GM12891 (cell line): ENCODE results near the gene ZBTB47.

Source experiments
- DNase-seq: peaks from one replicate; pipeline ENCODE4 v3.0.0; 2011; ENCODE audit warnings: low spot score; ENCODE audit not compliant: insufficient read length
- FAIRE-seq: peaks from 2 replicates; lab custom pipeline; 2011; peaks lifted over from hg19 to GRCh38; lab: Jason Lieb, UNC
- PAX5 ChIP-seq: IDR thresholded peaks from 2 replicates; pipeline ENCODE4 v1.6.1; 2011; ENCODE audit warnings: low read length, moderate library complexity, mild to moderate bottlenecking; ENCODE audit not compliant: insufficient read depth, severe bottlenecking
- POLR2A ChIP-seq: IDR thresholded peaks from 2 replicates; pipeline ENCODE4 v1.6.1; 2011; ENCODE audit warnings: low read depth, low read length, control low read depth
- POLR2AphosphoS5 ChIP-seq: IDR thresholded peaks from 2 replicates; pipeline ENCODE4 v1.6.1; 2011; ENCODE audit warnings: low read depth, low read length, control low read depth
- POU2F2 ChIP-seq: IDR thresholded peaks from 2 replicates; pipeline ENCODE4 v1.6.1; 2011; ENCODE audit warnings: low read depth, mild to moderate bottlenecking, control low read depth, low read length, moderate library complexity
- SPI1 ChIP-seq: IDR thresholded peaks from 2 replicates; pipeline ENCODE4 v1.6.1; 2011; ENCODE audit warnings: low read depth, low read length, control low read depth
- TAF1 ChIP-seq: IDR thresholded peaks from 2 replicates; pipeline ENCODE4 v1.6.1; 2011; ENCODE audit warnings: low read depth, low read length, control low read depth

The ZBTB47 gene

DNA sequence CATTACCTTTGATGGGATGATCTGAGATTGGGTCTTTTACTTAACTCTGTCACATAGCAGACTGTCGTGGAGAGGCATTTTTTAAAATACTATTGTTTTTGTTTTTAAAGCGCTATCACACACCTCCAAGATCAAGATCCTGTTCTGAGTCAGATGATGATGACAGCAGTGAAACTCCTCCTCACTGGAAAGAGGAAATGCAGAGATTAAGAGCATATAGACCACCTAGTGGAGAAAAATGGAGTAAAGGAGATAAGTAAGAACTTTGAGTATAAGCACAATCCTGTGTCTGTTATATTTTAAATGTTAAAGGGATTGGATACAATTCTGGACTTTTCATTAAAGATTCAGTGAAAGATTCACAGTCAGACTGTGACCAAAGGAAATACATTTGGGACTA lies 18.4 kb upstream of the ZBTB47 start:
- DNase-seq (no peak), FAIRE-seq (no peak)
- TF ChIP-seq POLR2A = no peak
- peak; percentile 86 for TF ChIP-seq SPI1

- no peak for TF ChIP-seq SPI1
- no peak for TF ChIP-seq PAX5
- no peak for TF ChIP-seq POLR2AphosphoS5
- TF ChIP-seq TAF1 = no peak
- no peak for TF ChIP-seq POU2F2
- no peak for TF ChIP-seq POLR2A
- DNase-seq (no peak), FAIRE-seq (no peak)
Observed at GRCh38 chr3:42637001-42637400, 16.5 kb upstream of the ZBTB47 start.

- DNase-seq (no peak), FAIRE-seq (no peak)
- no peak for TF ChIP-seq TAF1
- TF ChIP-seq POU2F2 = no peak
- no peak for TF ChIP-seq POLR2AphosphoS5
- no peak for TF ChIP-seq PAX5
- TF ChIP-seq POLR2A = no peak
Observed at GRCh38 chr3:42638339-42638842, 15.1 kb upstream of the ZBTB47 start.

DNA sequence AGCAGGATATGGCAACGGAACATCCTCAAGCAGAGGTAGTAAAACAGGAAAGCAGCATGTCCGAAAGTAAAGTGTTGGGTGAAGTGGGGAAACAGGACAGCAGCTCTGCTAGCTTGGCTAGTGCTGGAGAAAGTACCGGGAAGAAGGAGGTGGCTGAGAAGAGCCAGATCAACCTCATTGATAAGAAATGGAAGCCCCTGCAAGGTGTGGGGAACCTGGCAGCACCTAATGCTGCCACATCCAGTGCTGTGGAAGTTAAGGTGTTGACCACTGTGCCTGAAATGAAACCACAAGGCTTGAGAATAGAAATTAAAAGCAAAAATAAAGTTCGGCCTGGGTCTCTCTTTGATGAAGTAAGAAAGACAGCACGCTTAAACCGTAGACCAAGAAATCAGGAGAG lies 14.3 kb upstream of the ZBTB47 start:
- DNase-seq = no peak
- TF ChIP-seq PAX5 (no peak), TAF1 (no peak), POLR2AphosphoS5 (no peak), SPI1 (no peak), POLR2A (no peak), POU2F2 (no peak)
- no peak for FAIRE-seq

GRCh38 chr3:42640129-42640528 lies 13.4 kb upstream of the ZBTB47 start:
- FAIRE-seq (no peak), DNase-seq (no peak)
- TF ChIP-seq TAF1 (no peak), PAX5 (no peak)

- TF ChIP-seq TAF1 (no peak), SPI1 (no peak), POLR2A (no peak), POU2F2 (no peak), POLR2AphosphoS5 (no peak), PAX5 (no peak)
- FAIRE-seq (no peak), DNase-seq (no peak)
Observed at GRCh38 chr3:42640771-42641370, 12.6 kb upstream of the ZBTB47 start.

GRCh38 chr3:42647821-42648459 lies 5.6 kb upstream of the ZBTB47 start:
- FAIRE-seq (no peak), DNase-seq (no peak)
- TF ChIP-seq POLR2AphosphoS5 (no peak), PAX5 (no peak), SPI1 (no peak), TAF1 (no peak), POU2F2 (no peak), POLR2A (no peak)

GRCh38 chr3:42649006-42649405 lies 4.5 kb upstream of the ZBTB47 start:
- DNase-seq (no peak), FAIRE-seq (no peak)
- TF ChIP-seq POU2F2 = no peak
- no peak for TF ChIP-seq PAX5
- no peak for TF ChIP-seq POLR2A
- TF ChIP-seq POLR2AphosphoS5 = no peak
- TF ChIP-seq TAF1 = no peak
- TF ChIP-seq SPI1 = no peak

GRCh38 chr3:42649783-42650182 lies 3.7 kb upstream of the ZBTB47 start:
- TF ChIP-seq SPI1 (no peak), POLR2AphosphoS5 (no peak), POU2F2 (no peak), PAX5 (no peak), TAF1 (no peak), POLR2A (no peak; the same call in 1 of the 2 replicates)
- DNase-seq (no peak), FAIRE-seq (no peak)

- DNase-seq (no peak), FAIRE-seq (no peak)
- TF ChIP-seq POLR2A (no peak), TAF1 (no peak), PAX5 (no peak), POLR2AphosphoS5 (no peak)
Observed at GRCh38 chr3:42651248-42652091, 2.0 kb upstream of the ZBTB47 start.
